BJ (cell line): ENCODE results near the gene DGKG. TPM values are rescaled to one million over a fixed set of nuclear protein-coding genes. Genes with fewer than 3 reads are reported as not detected.

Source experiments
- CTCF ChIA-PET: fragments of 350-600 bp; formaldehyde crosslinking; extraction: SDS; loops from one replicate; lab custom pipeline; 2021; ENCODE audit warnings: antibody characterized with exemption, inconsistent platforms; lab: Yijun Ruan, JAX
- POLR2A ChIA-PET: fragments of 300-600 bp; sonication (Branson Sonifier 250); formaldehyde crosslinking; extraction: SDS; loops from one replicate; lab custom pipeline; 2021; ENCODE audit warnings: antibody characterized with exemption; lab: Charles Lee
- DNase-seq: peaks from one replicate; pipeline ENCODE4 v3.0.0-alpha.2; 2011; ENCODE audit warnings: low read depth
- H3K27me3 ChIP-seq: 2 replicates; pipeline ENCODE4 v1.6.0; 2011; ENCODE audit warnings: low read length; ENCODE audit not compliant: control insufficient read depth, insufficient read depth
- H3K36me3 ChIP-seq: 2 replicates; pipeline ENCODE4 v1.5.1; 2011; ENCODE audit warnings: low read length; ENCODE audit not compliant: control insufficient read depth, insufficient read depth
- H3K4me3 ChIP-seq: 2 replicates; pipeline ENCODE4 v1.5.1; 2011; ENCODE audit warnings: low read depth, mild to moderate bottlenecking, control low read depth, low read length
- CTCF ChIP-seq: IDR thresholded peaks from 2 replicates; pipeline ENCODE4 v1.5.1; 2011; ENCODE audit warnings: low read depth, mild to moderate bottlenecking, control low read depth, inconsistent platforms, low read length, moderate library complexity; ENCODE audit not compliant: insufficient read depth
- polyA plus RNA-seq: library from polyadenylated mRNA; depleted of rRNA; stranded (reverse); fragments of >200 nt; gene quantifications from 2 replicates; pipeline ENCODE4 v1.2.3, GENCODE V29; 2011

Gene DGKG
- polyA plus RNA-seq, 1 experiment = not detected

GRCh38 chr3:186273586-186273985, 88.4 kb downstream of the DGKG start:
- CTCF ChIA-PET = interaction anchor here (1.1 kb wide), 1 partner anchor 13 kb away, joined by 3 read pairs; no protein-coding TSS in a partner anchor
- DNase-seq = no peak
- Histone ChIP-seq H3K27me3 (peaks cover 5% of the 10 kb centered on the region), H3K36me3 (no peaks in the 10 kb centered on the region), H3K4me3 (no peak overlapping the region)
- TF ChIP-seq CTCF = no peak
- POLR2A ChIA-PET = no interaction called here

GRCh38 chr3:186270701-186271100, 91.3 kb downstream of the DGKG start:
- H3K27me3 ChIP-seq = peaks cover 10% of the 10 kb centered on the region; the same call in 1 of the 2 replicates
- DNase-seq = no peak
- ChIA-PET POLR2A (no interaction called here), CTCF (interaction anchor here (2.1 to 2.8 kb wide), 2 partner anchors 11 to 288 kb away, joined by 8 to 10 read pairs; no protein-coding TSS in a partner anchor)
- no peak for TF ChIP-seq CTCF
- H3K4me3 ChIP-seq = no peak overlapping the region
- H3K36me3 ChIP-seq = no peaks in the 10 kb centered on the region

GRCh38 chr3:186268616-186269448, 93.2 kb downstream of the DGKG start:
- H3K27me3 ChIP-seq = peaks cover 13% of the 10 kb centered on the region
- H3K4me3 ChIP-seq = no peak overlapping the region
- no peak for DNase-seq
- CTCF ChIA-PET = interaction anchor here (1.4 to 2.8 kb wide), 3 partner anchors 8 to 286 kb away, joined by 3 to 10 read pairs (median 5); no protein-coding TSS in a partner anchor
- peak; percentile 47 for TF ChIP-seq CTCF
- POLR2A ChIA-PET = no interaction called here
- no peaks in the 10 kb centered on the region for H3K36me3 ChIP-seq

GRCh38 chr3:186267758-186268157, 94.3 kb downstream of the DGKG start:
- POLR2A ChIA-PET = no interaction called here

More at GRCh38 chr3:186267758-186268157, 94.3 kb downstream of the DGKG start:
- no peak for DNase-seq
- Histone ChIP-seq H3K27me3 (peaks cover 13% of the 10 kb centered on the region), H3K4me3 (no peak overlapping the region), H3K36me3 (no peaks in the 10 kb centered on the region)
- CTCF ChIA-PET = interaction anchor here (1.4 to 2.0 kb wide), 2 partner anchors 9 to 285 kb away, joined by 3 to 5 read pairs; no protein-coding TSS in a partner anchor
- no peak for TF ChIP-seq CTCF
